K562 (cell line): ENCODE measurements around the gene SNAPC2. TPM values are rescaled to one million over a fixed set of nuclear protein-coding genes. Genes with fewer than 3 reads are reported as not detected.

ENCODE experiments used
- ATAC-seq: fragments of 200-7000 bp; cut with Tn5 transposase; 3 replicates; pipeline ENCODE4 v1.9.1; 2020; ENCODE audit warnings: moderate library complexity
- BruUV-seq: library from RNA; stranded (reverse); fragments of 400-500 nt; replicated peaks from 2 replicates; lab custom pipeline; 2021; lab: Mats Ljungman, UMichigan
- CTCF ChIA-PET: fragments of 300-600 bp; formaldehyde crosslinking; extraction: SDS; loops from one replicate; lab custom pipeline; 2021; ENCODE audit warnings: low intra/inter-chr PET ratio; lab: Yijun Ruan, JAX
- POLR2A ChIA-PET: fragments of 300-600, 350-650 bp; sonication (Branson Sonifier 250); formaldehyde crosslinking; extraction: SDS; loops from one replicate; lab custom pipeline; 2021; ENCODE audit warnings: antibody characterized with exemption, inconsistent platforms; lab: Yijun Ruan, JAX
- DNase-seq, 4 experiments: peaks; one replicate each; pipeline versions ENCODE4 v3.0.0 to v3.0.0-alpha.2; 2011 to 2018; ENCODE audit warnings: low spot score in 3 of 4, mixed read lengths in 3 of 4; ENCODE audit errors: extremely low read depth in 1 of 4
- FAIRE-seq: peaks from 2 replicates; lab custom pipeline; 2011; peaks lifted over from hg19 to GRCh38; lab: Jason Lieb, UNC
- H2AFZ ChIP-seq: 2 replicates; pipeline ENCODE4 v1.6.0; 2011; ENCODE audit warnings: low read depth, low read length, control low read depth, inconsistent platforms
- H3K27ac ChIP-seq: fragments of 200-600 bp; 3 replicates; pipeline ENCODE4 v1.8.0; 2011; ENCODE audit warnings: low read depth, mild to moderate bottlenecking, control low read depth, inconsistent platforms, low read length, moderate library complexity, mixed read lengths; ENCODE audit errors: extremely low read depth
- H3K27me3 ChIP-seq, 2 experiments: fragments of 300-600 bp in 1 of 2; 2 replicates in 1 of 2; 3 replicates in 1 of 2; pipeline versions ENCODE4 v1.6.0 to v1.8.0; 2011; ENCODE audit warnings: inconsistent platforms in 2 of 2, low read length in 2 of 2, mild to moderate bottlenecking in 1 of 2, mixed read lengths in 1 of 2, moderate library complexity in 1 of 2; ENCODE audit not compliant: control insufficient read depth in 2 of 2, insufficient read depth in 2 of 2
- H3K36me3 ChIP-seq: fragments of 300-600 bp; 3 replicates; pipeline ENCODE4 v1.8.0; 2011; ENCODE audit warnings: mild to moderate bottlenecking, low read length, inconsistent platforms; ENCODE audit not compliant: control insufficient read depth, insufficient read depth
- H3K4me1 ChIP-seq, 2 experiments: fragments of 200-600 bp in 1 of 2; replicated peaks in 1 of 2; 2 replicates in 1 of 2; 3 replicates in 1 of 2; pipeline versions ENCODE4 v1.5.1 to v1.8.0; 2011; ENCODE audit warnings: inconsistent platforms in 2 of 2, low read length in 2 of 2, mild to moderate bottlenecking in 1 of 2, mixed read lengths in 1 of 2, moderate library complexity in 1 of 2; ENCODE audit not compliant: control insufficient read depth in 2 of 2, insufficient read depth in 2 of 2
- H3K4me2 ChIP-seq: 2 replicates; pipeline ENCODE4 v1.6.1; 2011; ENCODE audit warnings: low read length, control low read depth, inconsistent platforms, mixed read lengths; ENCODE audit not compliant: insufficient read depth
- H3K4me3 ChIP-seq: fragments of 200-600 bp; sonication (generic), shearing (Covaris generic); 2 replicates; pipeline ENCODE4 v1.5.1; 2016; ENCODE audit warnings: control low read depth, inconsistent platforms
- H3K79me2 ChIP-seq: fragments of 200-600 bp; 3 replicates; pipeline ENCODE4 v1.8.0; 2011; ENCODE audit warnings: low read length, inconsistent platforms; ENCODE audit not compliant: control insufficient read depth, insufficient read depth
- H3K9ac ChIP-seq, 2 experiments: 2 replicates each; pipeline versions ENCODE4 v1.6.0 to v1.6.1; 2011; ENCODE audit warnings: low read depth in 2 of 2, low read length in 2 of 2, control low read depth in 1 of 2, inconsistent platforms in 1 of 2, mild to moderate bottlenecking in 1 of 2, mixed read lengths in 1 of 2; ENCODE audit not compliant: insufficient read depth in 1 of 2
- H3K9me1 ChIP-seq: one replicate; pipeline ENCODE4 v1.6.0; 2011; ENCODE audit warnings: inconsistent platforms, mild to moderate bottlenecking, low read length, moderate library complexity; ENCODE audit not compliant: control insufficient read depth, insufficient read depth
- H3K9me3 ChIP-seq: replicated peaks from 2 replicates; pipeline ENCODE4 v1.5.1; 2011; ENCODE audit warnings: low read depth, low read length, inconsistent platforms; ENCODE audit not compliant: control insufficient read depth, insufficient read depth
- H4K20me1 ChIP-seq: replicated peaks from 2 replicates; pipeline ENCODE4 v1.6.1; 2011; ENCODE audit warnings: low read length, inconsistent platforms, mixed read lengths; ENCODE audit not compliant: control insufficient read depth, insufficient read depth
- ETV6 ChIP-seq, 3 experiments: fragments of 150-350 bp in 1 of 3; sonication (generic) in 1 of 3; formaldehyde crosslinking in 1 of 3; IDR thresholded peaks; 2 replicates each; pipeline versions ENCODE4 v1.6.1 to v1.8.0; 2014 to 2022; ENCODE audit warnings: borderline replicate concordance in 2 of 3, low read depth in 2 of 3, antibody characterized with exemption in 1 of 3, low read length in 1 of 3, mild to moderate bottlenecking in 1 of 3, missing genetic modification reagents in 1 of 3
- PCBP2 ChIP-seq: fragments of 200-400 bp; formaldehyde crosslinking; IDR thresholded peaks from 2 replicates; pipeline ENCODE4 v1.6.1; 2018; ENCODE audit warnings: low read length, low read depth, mild to moderate bottlenecking, moderate library complexity; ENCODE audit not compliant: poor library complexity, severe bottlenecking
- SREBF2 ChIP-seq: sonication (generic); formaldehyde crosslinking; IDR thresholded peaks from 2 replicates; pipeline ENCODE4 v1.4.0; 2020; ENCODE audit warnings: mild to moderate bottlenecking, missing genetic modification reagents
- WGBS: fragments of 100-300 bp; shearing (Covaris generic); methylation state at CpG from one replicate; pipeline ENCODE4 v1.1.6; 2016; ENCODE audit warnings: low coverage, mixed read lengths; ENCODE audit not compliant: insufficient coverage; ENCODE audit errors: missing lambda C conversion rate; 5-methylcytosine and 5-hydroxymethylcytosine counted together
- in situ Hi-C: fragments of 300-500 bp; cut with MboI; formaldehyde crosslinking; loops from 4 replicates; pipeline ENCODE4 v1.15.0; 2018; ENCODE audit warnings: inconsistent platforms, mixed read lengths
- intact Hi-C: fragments of 100-400 bp; cut with micrococcal nuclease; formaldehyde crosslinking; loops from 2 replicates; pipeline ENCODE4 v1.14.2; 2022
- polyA plus RNA-seq, 8 experiments: library from polyadenylated mRNA; depleted of rRNA in 4 of 8; stranded (reverse) in 5 of 8; unstranded in 3 of 8; fragments of >200 nt; fragmentation: Nextera tagmentation in 2 of 8; fragmentation: Illumina TruSeq in 1 of 8; extraction: Ambion mirVana in 2 of 8; extraction: Trizol in 1 of 8; gene quantifications; 2 replicates each; pipeline versions ENCODE4 v1.2.1 to v1.2.3, GENCODE V29; 2011 to 2014; ENCODE audit warnings: inconsistent platforms in 1 of 8, missing spikeins in 1 of 8
- total RNA-seq, 7 experiments: library from RNA; depleted of rRNA in 6 of 7; stranded (reverse); fragments of >200 nt in 6 of 7; fragmentation: Illumina TruSeq in 2 of 7; extraction: Trizol in 2 of 7; gene quantifications; 2 replicates each; pipeline versions ENCODE4 v1.2.1 to v1.2.3, GENCODE V29; 2011 to 2021; ENCODE audit warnings: low replicate concordance in 1 of 7
- TF ChIP-seq, protein P1 (sequence below): fragments of 450-650 bp; IDR thresholded peaks from 2 replicates; pipeline ENCODE4 v1.6.1; 2017; ENCODE audit warnings: antibody characterized with exemption
- TF ChIP-seq, protein P2 (sequence below), 3 experiments: fragments of 200-800 bp in 1 of 3; sonication (Bioruptor generic) in 1 of 3; sonication (generic) in 1 of 3; formaldehyde crosslinking in 1 of 3; IDR thresholded peaks; 2 replicates each; pipeline versions ENCODE4 v1.6.1 to v1.8.0; 2016 to 2022; ENCODE audit warnings: mild to moderate bottlenecking in 2 of 3, missing compliant biosample characterization in 2 of 3, missing genetic modification characterization in 2 of 3, missing genetic modification reagents in 1 of 3

SNAPC2 gene
- total and polyA plus RNA-seq, 9 of the 15 experiments (the other 6 are each of a cell fraction or from before 2014, with no cell fraction given) = 0.59 to 45.1 (median 15.3) TPM

- TF ChIP-seq, protein P1, sequence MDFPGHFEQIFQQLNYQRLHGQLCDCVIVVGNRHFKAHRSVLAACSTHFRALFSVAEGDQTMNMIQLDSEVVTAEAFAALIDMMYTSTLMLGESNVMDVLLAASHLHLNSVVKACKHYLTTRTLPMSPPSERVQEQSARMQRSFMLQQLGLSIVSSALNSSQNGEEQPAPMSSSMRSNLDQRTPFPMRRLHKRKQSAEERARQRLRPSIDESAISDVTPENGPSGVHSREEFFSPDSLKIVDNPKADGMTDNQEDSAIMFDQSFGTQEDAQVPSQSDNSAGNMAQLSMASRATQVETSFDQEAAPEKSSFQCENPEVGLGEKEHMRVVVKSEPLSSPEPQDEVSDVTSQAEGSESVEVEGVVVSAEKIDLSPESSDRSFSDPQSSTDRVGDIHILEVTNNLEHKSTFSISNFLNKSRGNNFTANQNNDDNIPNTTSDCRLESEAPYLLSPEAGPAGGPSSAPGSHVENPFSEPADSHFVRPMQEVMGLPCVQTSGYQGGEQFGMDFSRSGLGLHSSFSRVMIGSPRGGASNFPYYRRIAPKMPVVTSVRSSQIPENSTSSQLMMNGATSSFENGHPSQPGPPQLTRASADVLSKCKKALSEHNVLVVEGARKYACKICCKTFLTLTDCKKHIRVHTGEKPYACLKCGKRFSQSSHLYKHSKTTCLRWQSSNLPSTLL = no peak
- no peak for TF ChIP-seq SREBF2 (CRISPR knock-in tag)
Measured at GRCh38 chr19:7905268-7905667, 14.9 kb upstream of the SNAPC2 start (continued).

DNA sequence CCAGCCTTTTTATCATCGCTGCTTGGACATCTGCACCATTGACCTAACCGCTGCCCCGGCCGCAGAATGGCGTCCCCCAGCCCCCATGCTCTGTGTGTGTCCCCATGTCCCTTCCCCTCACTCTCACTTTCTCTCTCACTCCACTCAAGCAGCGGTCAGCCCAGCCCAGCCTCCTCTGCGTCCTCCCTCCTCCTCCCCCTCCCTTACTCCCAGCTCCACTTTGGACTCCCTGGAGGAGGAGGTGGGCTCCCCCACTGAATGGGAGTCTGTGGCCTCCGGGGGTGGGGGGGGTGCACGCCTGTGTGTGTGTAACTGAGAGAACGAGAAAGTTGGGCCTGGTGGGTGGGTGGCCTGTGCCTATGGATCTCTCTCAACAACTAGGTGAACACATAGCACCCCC, 14.3 kb upstream of the SNAPC2 start:
- no peak for FAIRE-seq
- BruUV-seq = no TSS peak
- Histone ChIP-seq H3K4me3 (no peak overlapping the region), H3K36me3 (peaks cover 45% of the 10 kb centered on the region; the same call in 2 of the 3 replicates), H2AFZ (no peak overlapping the region), H3K9me1 (peaks cover 7% of the 10 kb centered on the region), H3K27ac (no peak overlapping the region; the same call in 2 of the 3 replicates), H3K9ac (peak overlapping the region in 1 of 2 experiments; percentile 56; a peak in 2 of 4 replicates), H3K27me3 (no peaks in the 10 kb centered on the region), H4K20me1 (no peaks in the 10 kb centered on the region), H3K79me2 (peaks cover 57% of the 10 kb centered on the region), H3K9me3 (no peaks in the 10 kb centered on the region), H3K4me1 (peaks cover 13 to 74% of the 10 kb centered on the region in 2 experiments; a peak in 4 of 5 replicates), H3K4me2 (no peak overlapping the region)
- ChIA-PET CTCF (no interaction called here), POLR2A (no interaction called here)
- intact Hi-C loops (no loop called here), in situ Hi-C loops (no loop called here)
- TF ChIP-seq, protein P2, sequence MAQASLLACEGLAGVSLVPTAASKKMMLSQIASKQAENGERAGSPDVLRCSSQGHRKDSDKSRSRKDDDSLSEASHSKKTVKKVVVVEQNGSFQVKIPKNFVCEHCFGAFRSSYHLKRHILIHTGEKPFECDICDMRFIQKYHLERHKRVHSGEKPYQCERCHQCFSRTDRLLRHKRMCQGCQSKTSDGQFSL (CRISPR knock-in tag; IDR thresholded peaks at IDR 0.05) = 0 out of 2 replicates have a peak, but pooled peaks have one; percentile 42
- TF ChIP-seq, protein P2 (tag; IDR thresholded peaks at IDR 0.05) = no peak
- TF ChIP-seq PCBP2 (no peak), ETV6 (IDR thresholded peaks at IDR 0.05; ENCODE audit: borderline replicate concordance in 1 of 2, low read depth in 2 of 2, low read length in 1 of 2) (no peak), ETV6 (CRISPR knock-in tag; IDR thresholded peaks at IDR 0.05; ENCODE audit: borderline replicate concordance) (no peak)
- WGBS = 80% methylated on average over 6 of the region's 10 CpGs
- no peak for ATAC-seq
- no peak for DNase-seq
